ENCODE results near the gene TBRG4.
A peak's percentile ranks its signal among the peaks of the same experiment; 100 is the strongest.

- TF ChIP-seq CTCF (IDR thresholded peaks at IDR 0.05; ENCODE audit: poor library complexity) (no peak), EZH2 (IDR thresholded peaks at IDR 0.05; ENCODE audit: borderline replicate concordance) (peak; percentile 46), EZH2phosphoT487 (IDR thresholded peaks at IDR 0.05; ENCODE audit: low read depth, severe bottlenecking, unreplicated experiment) (peak; percentile 46)
Observed at GRCh38 chr7:45157653-45158401, 46.3 kb upstream of the TBRG4 start, which contains the start of gene RAMP3.

Data from hepatocyte (in vitro differentiated cells).